Measurements from ENCODE around the gene RAB40AL.

The RAB40AL gene

GRCh38 chrX:102934624-102935023, 2.4 kb upstream of the RAB40AL start:
- TF ChIP-seq CTCF (IDR thresholded peaks at IDR 0.05; ENCODE audit: insufficient read depth, low read length, poor library complexity, severe bottlenecking) = peak; percentile 89
- H3K27me3 ChIP-seq (replicated peaks; ENCODE audit: control insufficient read depth, insufficient read depth, low read length) = no peaks in the 10 kb centered on the region
- H3K36me3 ChIP-seq (ENCODE audit: control insufficient read depth, insufficient read depth, low read length) = no peaks in the 10 kb centered on the region
- DNase-seq (ENCODE audit: extremely low read depth, insufficient read length) = no peak
- H3K4me3 ChIP-seq (replicated peaks; ENCODE audit: low read depth, low read length) = no peak overlapping the region

- TF ChIP-seq CTCF (IDR thresholded peaks at IDR 0.05; ENCODE audit: insufficient read depth, low read length, poor library complexity, severe bottlenecking) = peak; percentile 74
- Histone ChIP-seq H3K27me3 (replicated peaks; ENCODE audit: control insufficient read depth, insufficient read depth, low read length) (no peaks in the 10 kb centered on the region), H3K36me3 (ENCODE audit: control insufficient read depth, insufficient read depth, low read length) (no peaks in the 10 kb centered on the region), H3K4me3 (replicated peaks; ENCODE audit: low read depth, low read length) (no peak overlapping the region)
- DNase-seq (ENCODE audit: extremely low read depth, insufficient read length) = peak; percentile 10
Measured at GRCh38 chrX:102950908-102951866, 14.1 kb downstream of the RAB40AL start.

- DNase-seq (ENCODE audit: extremely low read depth, insufficient read length) = no peak
- no peaks in the 10 kb centered on the region for H3K36me3 ChIP-seq (ENCODE audit: control insufficient read depth, insufficient read depth, low read length)
Measured at GRCh38 chrX:102957751-102958150, 20.7 kb downstream of the RAB40AL start.

GRCh38 chrX:102958794-102959193, 21.7 kb downstream of the RAB40AL start:
- Histone ChIP-seq H3K27me3 (replicated peaks; ENCODE audit: control insufficient read depth, insufficient read depth, low read length) (no peaks in the 10 kb centered on the region), H3K36me3 (ENCODE audit: control insufficient read depth, insufficient read depth, low read length) (no peaks in the 10 kb centered on the region), H3K4me3 (replicated peaks; ENCODE audit: low read depth, low read length) (no peak overlapping the region)
- no peak for DNase-seq (ENCODE audit: extremely low read depth, insufficient read length)
- TF ChIP-seq CTCF (IDR thresholded peaks at IDR 0.05; ENCODE audit: insufficient read depth, low read length, poor library complexity, severe bottlenecking) = no peak

More at GRCh38 chrX:102957751-102958150, 20.7 kb downstream of the RAB40AL start:
- H3K4me3 ChIP-seq (replicated peaks; ENCODE audit: low read depth, low read length) = no peak overlapping the region
- no peaks in the 10 kb centered on the region for H3K27me3 ChIP-seq (replicated peaks; ENCODE audit: control insufficient read depth, insufficient read depth, low read length)
- TF ChIP-seq CTCF (IDR thresholded peaks at IDR 0.05; ENCODE audit: insufficient read depth, low read length, poor library complexity, severe bottlenecking) = no peak

GRCh38 chrX:102959471-102959870, 22.4 kb downstream of the RAB40AL start:
- Histone ChIP-seq H3K27me3 (replicated peaks; ENCODE audit: control insufficient read depth, insufficient read depth, low read length) (no peaks in the 10 kb centered on the region), H3K36me3 (ENCODE audit: control insufficient read depth, insufficient read depth, low read length) (no peaks in the 10 kb centered on the region), H3K4me3 (replicated peaks; ENCODE audit: low read depth, low read length) (no peak overlapping the region)
- DNase-seq (ENCODE audit: extremely low read depth, insufficient read length) = no peak
- no peak for TF ChIP-seq CTCF (IDR thresholded peaks at IDR 0.05; ENCODE audit: insufficient read depth, low read length, poor library complexity, severe bottlenecking)
